Ecto neural progenitor cell (in vitro differentiated cells): Measurements from ENCODE around the gene STAC3.

Source experiments
- DNase-seq: peaks from one replicate; pipeline ENCODE4 v3.0.0-alpha.2; 2018; ENCODE audit warnings: low spot score

Gene STAC3

DNA sequence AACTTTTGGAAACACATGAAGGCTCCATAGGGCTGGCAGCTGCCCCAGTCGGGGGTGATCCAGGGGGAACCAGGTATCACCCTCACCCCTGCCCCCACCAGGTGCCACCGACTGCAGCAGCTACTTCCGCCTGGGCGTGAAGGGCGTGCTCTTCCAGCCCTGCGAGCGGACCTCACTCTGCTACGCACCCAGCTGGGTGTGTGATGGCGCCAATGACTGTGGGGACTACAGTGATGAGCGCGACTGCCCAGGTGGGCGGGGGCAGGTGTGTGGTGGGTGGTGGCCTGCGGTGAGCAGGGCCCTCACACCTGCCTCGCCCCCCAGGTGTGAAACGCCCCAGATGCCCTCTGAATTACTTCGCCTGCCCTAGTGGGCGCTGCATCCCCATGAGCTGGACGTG, 56.7 kb downstream of the STAC3 start:
- DNase-seq: no peak

DNA sequence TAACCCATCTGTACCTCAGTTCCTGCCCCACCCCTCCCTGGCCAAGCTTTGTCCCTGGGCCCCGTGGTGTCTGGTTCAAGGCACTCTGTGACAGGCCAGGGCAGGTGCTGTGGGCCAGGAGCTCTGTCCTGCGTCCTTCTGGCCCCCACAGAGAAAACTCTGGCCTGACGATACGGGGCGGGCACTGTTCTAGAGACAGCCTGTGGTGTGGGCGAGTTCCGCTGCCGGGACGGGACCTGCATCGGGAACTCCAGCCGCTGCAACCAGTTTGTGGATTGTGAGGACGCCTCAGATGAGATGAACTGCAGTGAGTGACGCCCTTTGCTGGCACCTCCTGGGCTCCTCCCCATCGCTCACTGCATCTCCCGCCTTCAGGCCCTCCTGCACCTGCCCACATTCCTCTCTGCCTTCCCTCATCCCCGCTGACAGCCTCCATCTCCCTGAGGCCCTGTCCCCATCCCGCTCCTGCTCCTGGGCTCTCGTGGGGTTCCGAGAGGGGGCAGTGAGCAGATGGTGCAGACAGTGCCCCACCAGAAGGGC, 57.2 kb downstream of the STAC3 start:
- no peak for DNase-seq
